Left forelimb (tissue), 1 donor: ENCODE measurements around the gene AK5.
"Not testable (repeated sequence)": the region's sequence is repeated elsewhere in the genome, so short reads cannot be mapped to it uniquely, and the experiment has no call there.

Experiments used
- DNase-seq: peaks from one replicate; pipeline ENCODE4 v3.0.0-alpha.2; 2018; ENCODE audit warnings: low spot score

The AK5 gene

DNA sequence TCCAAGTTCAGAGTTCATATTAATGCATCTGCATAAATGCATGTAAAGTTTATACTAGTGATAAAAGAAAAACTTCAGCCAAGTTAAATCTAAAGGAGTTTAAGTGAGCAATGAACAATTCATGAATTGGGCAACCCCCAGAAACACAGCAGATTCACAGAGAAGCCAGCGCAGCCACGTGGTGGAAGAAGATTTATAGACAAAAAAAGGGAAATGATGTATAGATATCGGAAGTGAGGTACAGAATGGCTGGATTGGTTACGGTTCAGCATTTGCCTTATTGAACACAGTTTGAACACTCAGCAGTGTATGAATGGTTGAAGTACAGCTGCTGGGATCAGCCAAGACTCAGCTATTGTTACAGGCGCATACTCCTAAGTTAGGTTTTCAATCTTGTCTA is 5.7 kb downstream of the AK5 start:
- DNase-seq, result no peak

DNA sequence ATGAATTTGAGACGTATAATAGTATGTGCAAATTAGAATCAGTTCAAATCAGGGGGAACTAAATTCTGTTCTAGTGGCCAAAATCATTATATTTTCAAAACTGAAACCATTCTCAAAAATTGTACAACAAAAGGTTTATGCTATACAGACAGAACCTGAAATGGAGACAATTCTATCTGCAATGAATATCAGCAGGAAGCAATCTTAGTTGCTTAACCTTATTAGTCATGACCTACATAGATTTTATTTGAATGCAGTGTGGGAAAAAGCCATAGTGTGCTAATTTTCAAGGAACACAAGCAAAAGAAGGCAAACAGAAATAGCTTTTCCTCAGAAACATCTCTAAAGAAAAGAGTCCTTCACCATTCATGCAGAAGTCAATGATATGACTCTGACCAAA is 6.5 kb downstream of the AK5 start:
- DNase-seq, result no peak

DNA sequence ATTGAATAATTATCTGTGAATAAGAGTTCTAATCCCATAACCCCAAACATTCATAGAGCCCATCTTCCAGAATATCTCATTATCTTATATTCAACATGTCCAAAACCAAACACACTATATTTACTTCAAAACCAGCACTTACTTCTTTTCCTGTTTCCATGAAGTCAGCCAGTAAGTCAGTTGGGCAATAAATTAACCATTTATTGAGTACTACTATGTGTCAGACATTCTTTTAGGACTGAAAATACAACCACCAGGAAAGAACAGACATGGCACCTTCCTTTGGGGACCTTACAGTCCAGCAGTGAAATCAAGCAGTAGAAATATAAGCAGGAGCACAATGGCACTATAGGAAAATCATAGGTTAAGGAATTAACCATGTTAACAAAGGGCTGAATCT is 8.8 kb downstream of the AK5 start:
- no peak for DNase-seq

DNA sequence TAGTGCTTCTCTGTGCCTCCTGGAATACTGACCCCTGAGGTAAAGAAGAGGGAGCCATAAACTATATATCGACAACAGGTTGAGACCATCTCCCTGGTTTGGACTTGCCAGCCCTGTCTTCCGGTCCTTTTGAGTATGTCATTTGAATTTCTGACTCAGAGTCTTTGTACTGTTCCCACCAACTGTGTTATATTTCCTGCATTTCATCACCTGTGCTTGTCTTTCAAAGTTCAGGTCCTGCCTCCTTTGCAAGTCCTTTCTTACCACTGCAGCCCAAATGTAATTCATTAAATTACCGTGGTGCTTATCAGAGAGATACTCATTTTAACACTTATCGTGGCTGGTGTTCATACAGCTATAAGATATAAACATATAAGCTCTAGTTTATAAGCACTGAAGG is 10.7 kb downstream of the AK5 start:
- no peak for DNase-seq

DNA sequence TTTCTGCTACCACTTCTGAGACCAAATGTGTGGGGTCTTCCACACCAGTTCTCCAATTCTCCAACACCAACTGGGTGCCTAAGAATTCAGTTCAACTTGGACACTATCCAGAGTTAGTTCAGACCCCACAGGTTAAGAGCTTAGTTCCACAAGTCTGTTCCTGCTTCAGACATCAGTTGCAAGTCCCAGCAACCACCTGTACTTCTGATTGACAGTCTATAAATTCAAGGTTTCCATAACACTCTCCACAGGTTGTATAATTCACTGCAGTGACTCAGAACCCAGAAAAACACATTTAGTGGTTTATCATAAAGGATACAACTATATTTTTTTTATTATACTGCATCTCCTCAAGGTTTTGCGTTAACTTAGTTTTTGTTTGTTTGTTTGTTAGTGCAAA is 18.7 kb downstream of the AK5 start:
- DNase-seq, result no peak

DNA sequence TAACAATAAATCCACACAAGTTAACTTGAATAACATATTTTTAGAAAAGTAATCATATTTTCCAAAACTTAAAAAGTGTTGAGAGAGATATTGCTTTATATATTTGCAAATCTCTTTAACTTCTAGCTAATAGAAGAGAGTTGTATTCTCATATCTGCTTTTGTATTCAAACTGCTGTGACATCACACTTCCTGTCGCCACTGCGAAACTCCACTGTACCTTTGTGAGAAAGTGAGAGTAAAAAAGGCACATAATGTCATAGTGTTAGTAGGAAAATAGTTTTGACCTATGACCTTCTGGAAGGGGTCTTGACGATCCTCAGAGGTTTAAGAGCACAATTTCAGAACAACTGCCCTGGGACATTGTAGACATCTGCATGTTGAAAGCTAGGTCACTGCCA is 21.6 kb downstream of the AK5 start:
- DNase-seq, result no peak

DNA sequence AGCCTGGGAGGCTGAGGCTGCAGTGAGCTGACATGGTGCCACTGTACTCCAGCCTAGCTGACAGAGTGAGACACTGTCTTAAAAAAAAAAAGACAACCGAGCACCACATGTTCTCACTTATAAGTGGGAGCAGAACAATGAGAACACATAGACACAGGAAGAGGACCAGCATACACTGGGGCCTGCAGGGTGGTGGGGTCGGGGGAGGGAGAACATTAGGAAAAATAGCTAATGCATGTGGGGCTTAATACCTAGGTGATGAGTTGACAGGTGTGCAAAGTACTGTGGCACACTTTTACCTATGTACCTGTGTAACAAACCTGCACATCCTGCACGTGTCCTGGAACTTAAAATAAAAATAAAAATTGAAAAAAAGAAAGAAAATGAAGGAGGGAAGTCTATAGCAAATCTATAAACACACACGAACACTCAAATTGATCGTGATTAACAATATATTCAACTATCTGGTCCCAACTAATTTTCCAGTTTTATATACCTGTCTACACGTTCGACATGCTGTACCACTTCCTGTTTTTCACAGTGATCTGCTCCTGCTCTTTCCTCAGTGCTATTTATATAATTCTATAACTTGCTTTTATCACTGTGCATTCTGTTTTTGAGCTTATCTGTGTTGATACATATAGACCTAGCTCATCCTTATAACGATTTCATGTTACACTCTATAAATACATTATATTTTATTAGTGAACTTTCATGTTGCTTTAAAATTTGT is 27.2 kb downstream of the AK5 start:
- DNase-seq, result no peak

DNA sequence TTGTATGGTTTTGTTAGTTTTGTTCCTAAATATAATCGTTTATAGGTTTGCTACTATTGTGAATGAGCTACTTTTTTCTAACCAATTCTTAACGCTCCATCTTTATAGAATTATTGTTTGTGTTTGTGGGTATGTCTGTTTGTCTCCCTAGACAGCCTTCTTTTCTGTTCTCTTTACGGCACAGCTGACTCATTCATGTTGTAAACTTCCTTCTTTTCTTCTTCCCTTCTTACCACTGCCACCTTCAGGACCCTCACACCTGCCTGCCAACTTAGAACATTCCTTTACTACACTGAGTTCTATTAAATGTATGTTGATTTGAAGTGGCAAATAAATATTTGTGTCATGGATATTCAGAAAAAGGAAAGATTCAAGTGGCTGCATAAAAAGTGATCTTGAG is 29.1 kb downstream of the AK5 start:
- no peak for DNase-seq

DNA sequence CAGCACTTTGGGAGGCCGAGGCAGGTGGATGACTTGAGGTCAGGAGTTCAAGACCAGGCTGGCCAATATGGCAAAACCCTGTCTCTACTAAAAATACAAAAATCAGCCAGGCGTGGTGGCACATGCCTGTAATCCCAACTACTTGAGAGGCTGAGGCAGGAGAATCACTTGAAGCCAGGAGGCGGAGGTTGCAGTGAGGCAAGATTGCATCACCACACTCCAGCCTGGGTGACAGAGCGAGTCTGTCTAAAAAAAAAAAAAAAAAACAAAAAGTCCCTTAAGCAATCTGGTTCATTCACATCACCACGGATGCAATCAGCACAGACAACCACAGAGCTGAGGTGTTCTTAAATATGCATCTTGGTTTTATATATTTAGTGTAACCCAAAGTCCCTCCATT is 30.5 kb downstream of the AK5 start:
- not testable (repeated sequence) for DNase-seq

DNA sequence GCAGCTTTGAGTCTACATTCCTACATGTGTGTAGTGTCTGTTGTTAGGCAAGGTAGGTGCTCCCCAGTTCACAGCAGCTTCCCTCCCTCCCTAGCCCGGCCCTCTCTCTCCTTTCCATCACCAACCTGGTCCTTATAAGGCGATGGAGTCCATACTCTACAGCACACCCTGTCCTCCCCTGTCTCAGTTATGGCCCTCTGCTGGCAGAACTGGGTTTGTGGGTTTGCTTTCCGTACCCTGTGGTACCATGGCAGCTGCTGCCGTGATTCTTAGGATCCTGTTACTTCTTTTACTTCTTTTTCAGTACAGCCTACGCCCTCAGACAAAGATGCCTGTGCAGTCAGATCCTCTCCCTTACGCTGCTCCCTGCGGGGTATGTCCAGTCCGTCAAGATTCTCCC is 31.7 kb downstream of the AK5 start:
- no peak for DNase-seq

DNA sequence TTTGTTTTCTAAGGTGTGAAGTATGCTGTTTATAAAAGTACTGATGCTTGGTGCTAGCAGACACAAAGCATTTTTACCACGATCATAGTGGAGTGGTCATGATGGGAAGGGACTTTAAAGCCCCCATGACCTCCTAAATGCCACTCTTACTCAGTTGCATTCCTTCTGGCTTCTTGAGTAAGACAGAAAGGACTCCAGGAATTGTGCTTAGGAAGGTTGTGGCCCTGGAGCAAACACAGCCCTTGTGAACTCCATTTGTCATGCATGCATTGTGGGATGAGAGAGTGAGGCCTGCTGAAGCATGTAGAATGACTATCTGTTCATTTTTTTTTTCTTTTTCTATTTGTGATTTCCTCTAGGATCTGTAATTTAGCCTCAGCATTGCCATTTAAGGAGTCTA is 34.2 kb downstream of the AK5 start:
- no peak for DNase-seq

DNA sequence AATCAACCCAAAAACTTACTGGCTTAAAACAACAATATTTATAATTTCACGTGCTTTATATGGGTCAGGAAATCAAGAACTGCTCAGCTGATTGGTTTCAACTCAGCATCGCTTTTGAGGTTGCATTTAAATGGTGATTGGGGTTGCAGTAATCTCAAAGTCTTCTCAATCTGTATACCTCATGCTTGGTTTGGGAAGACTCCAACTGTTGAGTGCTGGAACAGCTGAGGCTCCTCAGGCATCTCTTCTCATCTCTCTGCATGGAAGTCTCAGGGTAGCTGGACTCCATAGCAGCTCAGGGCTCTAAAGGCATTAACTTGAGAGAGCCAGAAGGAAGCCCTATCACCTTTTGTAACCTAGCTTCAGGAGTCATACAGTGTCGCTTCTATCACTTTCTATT is 35.1 kb downstream of the AK5 start:
- DNase-seq, result no peak

DNA sequence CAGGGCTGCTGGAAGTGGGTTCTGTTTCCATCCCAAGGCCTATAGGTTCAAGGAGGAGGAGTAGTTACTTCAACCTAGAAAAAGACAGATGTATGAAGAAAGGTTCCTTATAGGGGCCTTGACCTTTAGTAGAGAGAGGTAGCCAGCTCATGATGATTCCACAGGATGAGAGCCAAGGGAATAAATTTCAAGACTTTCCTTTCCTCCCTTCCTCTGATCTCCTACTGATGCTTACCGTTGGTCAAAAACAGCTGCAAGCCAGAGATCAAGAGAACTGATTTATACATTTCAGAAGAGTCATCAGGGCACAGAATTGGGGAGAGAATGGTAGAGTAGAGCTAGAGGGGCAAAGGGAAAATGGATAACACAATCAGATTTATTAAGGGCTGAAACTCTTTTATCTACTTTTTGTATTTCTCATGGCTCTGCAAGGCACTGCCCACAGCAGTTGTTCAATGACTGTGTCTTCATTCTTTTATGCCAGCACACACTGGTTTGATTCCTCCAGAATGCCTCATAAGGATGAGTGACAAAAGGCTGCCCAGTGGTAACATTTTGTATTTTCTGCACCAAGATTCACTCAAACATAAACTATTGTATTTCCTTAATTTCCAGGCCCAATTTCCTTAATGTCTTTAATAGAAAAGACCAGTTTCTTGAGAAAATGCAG is 37.4 kb downstream of the AK5 start:
- no peak for DNase-seq

DNA sequence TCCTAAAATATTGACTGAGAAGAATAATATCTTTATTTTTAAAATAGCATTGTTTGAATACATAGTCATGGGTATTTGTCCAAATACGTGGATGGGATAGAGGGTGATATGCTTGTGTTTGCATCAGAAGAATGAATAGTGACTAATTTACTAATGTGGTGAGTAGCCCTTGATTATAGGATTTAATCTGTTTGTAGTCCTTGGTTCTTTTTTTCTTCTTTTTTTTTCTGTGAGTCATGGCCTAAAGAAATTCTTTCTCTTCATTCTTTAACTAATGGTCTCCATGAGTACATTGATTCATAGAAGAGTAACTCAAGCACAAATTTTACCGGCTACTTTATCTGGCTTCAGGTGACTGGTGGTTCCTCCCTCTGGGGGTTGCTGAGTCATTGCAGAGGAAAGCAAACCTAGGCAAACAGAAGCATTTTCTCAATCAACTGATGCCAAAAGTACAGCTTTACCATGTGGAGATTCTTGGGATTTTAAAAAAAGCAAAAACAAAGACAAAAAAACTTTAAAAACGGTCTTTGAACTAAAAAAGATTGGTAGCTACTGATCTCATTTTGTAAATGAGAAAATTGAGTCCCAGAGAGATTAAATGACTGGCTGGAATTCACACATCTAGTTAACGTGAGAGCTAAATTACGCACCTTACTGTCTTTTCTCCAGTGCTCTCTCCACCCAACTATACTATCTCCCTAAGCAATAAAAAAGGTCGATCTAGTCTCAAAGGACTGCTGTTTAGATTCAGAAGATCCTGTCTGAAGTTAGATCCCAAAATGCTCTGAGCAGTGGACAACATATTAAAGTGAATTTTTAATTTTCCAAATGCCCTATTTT is 40.5 kb downstream of the AK5 start:
- DNase-seq, result no peak

DNA sequence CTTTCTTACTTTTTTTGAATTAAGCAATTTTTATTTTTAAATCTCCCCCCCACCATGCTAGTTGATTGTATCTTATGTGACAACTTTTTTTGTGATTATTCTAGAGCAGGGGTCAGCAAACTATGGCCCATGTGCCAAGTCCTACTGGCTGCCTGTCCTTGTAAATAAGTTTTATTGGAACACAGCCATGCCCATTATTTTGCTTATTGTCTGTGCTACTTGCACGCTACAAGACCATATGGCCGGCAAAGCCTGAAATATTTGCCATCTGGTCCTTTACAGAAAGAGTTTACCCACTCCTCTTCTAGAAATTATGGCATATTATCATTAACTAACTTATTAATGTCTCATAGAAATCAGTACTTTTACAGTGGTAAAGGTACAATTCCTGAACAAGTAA is 51.7 kb downstream of the AK5 start:
- DNase-seq, result no peak

DNA sequence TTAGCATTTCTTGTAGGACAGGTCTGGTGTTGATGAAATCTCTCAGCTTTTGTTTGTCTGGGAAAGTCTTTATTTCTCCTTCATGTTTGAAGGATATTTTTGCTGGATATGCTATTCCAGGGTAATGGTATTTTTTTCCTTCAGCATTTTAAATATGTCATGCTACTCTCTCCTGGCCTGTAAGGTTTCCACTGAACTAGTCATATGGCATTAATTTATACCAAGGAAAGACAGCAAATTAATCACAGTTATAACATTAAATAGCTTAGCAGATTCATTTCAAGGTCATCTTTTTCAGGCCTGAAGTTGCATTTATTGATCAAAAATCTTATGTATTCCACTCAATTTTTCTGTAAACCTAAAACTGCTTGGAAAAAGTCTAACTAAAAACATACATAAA is 54.9 kb downstream of the AK5 start:
- DNase-seq, result no peak

DNA sequence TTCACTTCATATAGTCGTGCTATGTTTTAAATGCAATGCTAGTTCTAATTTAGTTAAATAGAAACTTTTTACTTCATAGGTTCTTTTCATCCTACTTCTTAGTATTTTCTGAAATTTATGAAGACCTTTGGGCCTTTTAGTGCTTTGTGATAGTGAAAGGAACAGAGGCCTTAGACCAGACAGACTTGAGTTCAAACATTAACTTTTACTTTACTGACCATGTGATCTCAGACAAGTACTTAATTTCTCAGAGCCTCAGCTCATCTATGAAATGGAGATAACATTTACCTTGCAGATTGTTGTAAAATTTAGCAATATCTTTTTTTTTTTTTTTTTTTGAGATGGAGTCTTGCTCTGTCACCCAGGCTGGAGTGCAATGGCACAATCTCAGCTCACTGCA is 57.5 kb downstream of the AK5 start:
- DNase-seq, result no peak

DNA sequence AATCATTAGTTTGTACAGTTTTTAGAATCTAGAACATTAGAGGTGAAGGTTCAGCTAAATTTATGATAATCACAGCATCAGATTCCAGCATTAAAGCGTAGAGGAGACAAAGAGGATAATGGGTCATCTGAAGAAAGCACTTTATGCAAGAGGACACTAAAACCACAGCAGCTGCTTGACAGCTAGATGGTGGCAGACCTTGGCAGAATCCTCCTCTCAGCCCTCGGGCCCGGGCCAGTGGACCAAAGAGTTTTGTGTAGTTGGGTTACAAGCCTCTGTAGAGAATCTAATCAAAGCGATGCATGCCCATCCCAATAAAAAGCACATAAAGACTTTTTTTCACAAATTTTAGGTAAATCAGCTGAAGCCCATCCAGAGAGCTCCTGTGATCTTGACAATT is 59.4 kb downstream of the AK5 start:
- no peak for DNase-seq

DNA sequence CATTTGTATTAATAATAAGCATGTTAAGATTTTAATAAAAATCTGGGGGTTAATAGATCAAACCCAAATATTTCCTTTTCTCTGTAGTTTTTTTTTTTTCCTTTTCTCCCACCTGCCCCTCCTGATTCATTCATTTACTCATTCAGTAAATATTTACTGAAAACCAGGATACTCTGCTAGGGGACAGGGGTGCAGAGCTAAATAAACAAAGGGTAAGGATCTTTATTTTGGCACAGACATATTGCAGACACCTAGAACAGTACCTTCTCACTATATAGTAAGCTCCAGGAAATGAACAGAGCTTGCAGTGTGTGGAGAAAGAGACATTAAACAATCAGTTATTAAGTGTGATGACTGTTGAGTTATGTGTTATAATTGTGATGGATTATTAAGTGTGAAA is 60.9 kb downstream of the AK5 start:
- no peak for DNase-seq

DNA sequence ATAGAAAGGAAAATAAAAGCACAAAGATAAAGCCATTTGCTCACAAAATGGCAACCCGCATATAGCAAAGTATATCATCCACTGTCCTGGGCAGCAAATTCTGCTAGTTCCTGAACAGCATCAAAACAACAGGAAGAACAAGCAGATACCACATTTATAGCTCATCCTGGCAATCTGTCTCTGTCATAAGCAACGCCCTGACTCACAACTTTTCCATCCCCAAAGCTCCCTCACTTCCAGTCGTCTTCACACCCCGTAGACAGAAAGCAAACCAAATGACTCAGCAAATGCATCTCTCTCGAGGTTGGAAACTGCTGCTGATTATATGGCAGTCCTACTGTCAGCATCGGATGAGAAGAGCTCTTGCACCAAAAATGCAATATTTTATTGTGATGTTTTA is 65.8 kb downstream of the AK5 start:
- DNase-seq, result no peak

DNA sequence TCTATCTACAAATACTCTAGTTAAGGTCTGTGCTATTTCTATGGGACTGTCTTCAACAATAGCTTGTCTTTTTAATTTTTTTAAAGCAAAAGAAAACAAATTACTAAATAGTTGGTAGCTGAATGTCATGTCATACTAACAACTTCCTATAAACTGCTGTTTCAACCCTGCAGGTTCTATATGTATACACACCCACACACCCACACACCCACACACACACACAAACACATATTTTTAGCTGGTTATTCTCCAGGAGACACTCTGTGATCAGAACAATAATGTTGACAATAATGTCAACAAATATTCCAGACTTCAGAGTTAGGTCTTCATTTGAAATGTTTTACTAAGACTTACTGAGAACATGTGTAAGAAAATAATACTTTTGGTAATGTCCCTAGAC is 66.7 kb downstream of the AK5 start:
- DNase-seq, result no peak

DNA sequence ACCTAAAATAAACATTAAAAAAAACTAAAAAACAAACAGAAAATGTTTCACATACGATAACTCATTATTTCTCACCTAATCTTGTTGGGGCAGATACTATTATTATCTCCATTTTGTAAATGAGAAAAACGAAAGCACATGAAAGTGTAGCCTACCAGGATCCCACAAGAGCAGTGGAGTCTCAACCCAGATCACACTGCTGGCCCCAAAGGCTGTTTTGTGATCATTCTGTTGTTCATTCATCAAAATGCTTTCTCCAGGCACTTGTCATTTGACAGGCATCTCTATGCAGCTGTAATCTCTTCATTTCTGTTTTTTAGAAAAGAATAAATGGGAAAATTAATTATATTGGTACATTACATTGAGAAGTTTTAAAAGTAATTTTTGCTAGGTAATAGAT is 67.5 kb downstream of the AK5 start:
- DNase-seq, result no peak
